GM18502 (cell line): ENCODE data around the gene RINL.
"Not testable (repeated sequence)": the region's sequence is repeated elsewhere in the genome, so short reads cannot be mapped to it uniquely, and the experiment has no call there.

ENCODE experiments used
- ATAC-seq: cut with Tn5 transposase; IDR thresholded peaks from one replicate; pipeline ENCODE4 v1.9.1; 2021; ENCODE audit warnings: mild to moderate bottlenecking; ENCODE audit not compliant: unreplicated experiment, poor library complexity

RINL gene

DNA sequence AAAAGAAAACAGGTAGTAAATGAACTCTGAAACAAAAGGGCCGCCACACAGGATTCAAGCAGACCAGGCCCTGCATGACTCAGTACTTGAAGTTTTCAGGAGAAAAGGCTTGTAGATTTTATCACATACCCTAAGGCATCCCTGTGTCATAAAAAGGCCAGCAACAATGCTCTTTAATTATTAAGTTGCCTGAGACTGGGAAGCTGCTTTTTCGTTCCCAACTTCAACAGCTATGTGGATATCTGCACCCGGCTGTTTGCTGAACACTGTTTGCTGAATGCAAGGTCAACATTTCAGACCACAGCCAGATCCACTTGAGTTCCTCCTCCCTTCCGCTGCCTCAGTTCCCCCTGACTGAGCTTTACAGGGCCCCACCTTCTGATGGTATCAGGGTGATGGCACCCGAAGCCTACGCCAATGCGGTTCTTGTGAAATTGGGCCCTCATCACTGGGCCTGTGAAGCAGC lies 40.4 kb downstream of the RINL start:
- ATAC-seq: no peak

DNA sequence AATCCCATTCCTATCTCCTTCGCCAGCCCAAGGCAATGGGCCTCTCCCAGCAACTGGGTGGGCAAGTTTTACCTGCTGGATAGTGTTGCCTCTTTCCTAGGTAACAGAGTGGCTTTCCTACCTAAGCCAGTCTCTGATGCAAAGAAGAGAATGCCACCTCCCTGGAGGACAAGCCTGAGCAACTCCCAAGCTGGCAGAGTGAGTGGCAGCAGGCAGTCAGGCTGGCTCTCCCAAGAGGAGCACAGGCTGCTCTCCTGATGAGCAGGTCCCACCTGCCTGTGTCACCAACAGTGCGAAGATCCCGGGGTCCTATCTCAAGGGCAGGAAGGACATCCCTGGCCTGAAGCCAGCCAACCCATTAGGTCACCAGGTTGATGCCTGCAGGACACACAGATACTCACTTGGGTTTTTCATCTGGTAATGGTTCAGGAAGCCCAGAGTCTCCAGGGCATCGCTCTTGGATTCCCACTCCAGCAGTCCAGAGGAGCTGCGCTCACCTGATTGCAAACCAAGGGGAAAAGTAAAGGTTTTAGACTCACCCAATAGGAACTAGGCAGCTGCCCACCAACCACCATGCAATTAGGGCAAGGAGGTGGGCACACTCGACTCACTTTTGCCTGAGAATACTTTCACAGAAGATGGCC lies 41.0 kb downstream of the RINL start:
- no peak for ATAC-seq

GRCh38 chr19:38836159-38836982 lies 41.7 kb downstream of the RINL start:
- no peak for ATAC-seq

DNA sequence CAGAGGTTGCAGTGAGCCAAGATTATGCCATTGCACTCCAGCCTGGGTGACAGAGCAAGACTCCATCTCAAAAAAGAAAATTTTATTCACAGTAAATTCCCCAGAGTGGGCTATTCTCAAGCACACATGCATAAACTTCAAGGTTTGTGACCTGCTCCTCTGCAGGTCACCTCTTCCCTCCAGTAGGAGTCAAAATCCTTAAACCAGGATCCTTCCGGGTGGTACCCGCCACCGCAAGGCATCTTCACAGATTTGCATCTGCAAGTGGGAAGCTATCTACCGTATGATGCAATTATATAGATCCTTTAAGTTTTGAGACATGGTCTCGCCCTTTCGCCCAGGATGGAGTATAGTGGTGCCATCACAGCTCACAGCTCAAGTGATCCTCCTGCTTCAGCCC lies 43.5 kb downstream of the RINL start:
- no peak for ATAC-seq

DNA sequence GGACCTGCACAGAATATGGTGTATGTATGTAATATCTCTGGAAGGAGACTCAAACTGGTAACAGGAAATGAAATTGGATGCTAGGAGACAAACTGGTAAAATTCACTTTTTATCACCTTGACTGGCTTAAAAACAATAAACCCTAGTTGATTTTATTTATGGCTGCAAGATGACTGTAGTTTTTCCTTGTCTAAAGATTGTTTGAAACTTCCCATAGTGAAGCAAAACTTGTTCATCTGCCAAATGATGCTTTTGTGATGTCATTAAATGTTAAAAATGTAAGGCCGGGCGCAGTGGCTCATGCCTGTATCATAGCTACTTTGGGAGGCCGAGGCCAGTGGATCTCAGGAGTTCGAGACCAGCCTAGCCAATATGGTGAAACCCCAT lies 44.0 kb downstream of the RINL start:
- no peak for ATAC-seq

DNA sequence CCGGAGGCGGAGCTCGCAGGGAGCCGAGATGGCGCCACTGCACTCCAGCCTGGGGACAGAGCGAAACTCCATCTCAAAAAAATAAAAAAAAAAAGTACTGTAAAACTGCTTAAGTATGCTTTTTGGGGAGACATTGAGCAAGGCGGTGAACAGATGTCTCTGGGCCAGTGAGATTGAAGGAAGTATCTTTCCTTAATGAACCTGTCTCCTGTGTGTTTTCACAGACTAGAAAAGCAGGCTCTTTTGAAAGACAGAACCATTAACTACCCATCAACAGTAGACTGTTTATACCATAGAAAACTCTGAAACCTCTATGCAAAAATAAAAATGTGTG lies 45.0 kb downstream of the RINL start:
- ATAC-seq: no peak

DNA sequence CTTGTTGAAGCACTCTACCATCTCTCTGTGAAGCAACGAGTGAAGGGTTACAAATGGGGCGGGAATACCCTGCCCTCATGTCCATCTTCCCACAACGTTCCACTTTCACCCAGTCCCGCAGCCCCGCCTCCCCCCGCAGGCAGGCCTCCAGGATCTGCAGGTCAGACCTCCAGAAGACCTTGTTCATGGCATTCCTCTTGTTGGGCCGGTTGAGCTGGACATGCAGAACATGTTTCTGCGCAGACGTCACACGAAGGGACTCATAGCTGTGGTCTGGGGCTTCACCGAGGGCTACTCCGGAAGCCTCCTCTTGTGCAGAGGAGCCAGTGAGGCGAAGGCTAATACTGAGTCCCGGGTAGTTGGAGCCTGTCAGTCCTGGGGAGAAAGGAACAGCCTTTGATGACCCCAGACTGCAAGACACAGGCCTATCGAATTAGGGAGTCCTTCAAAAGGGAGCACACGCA lies 46.9 kb downstream of the RINL start:
- ATAC-seq: peak; percentile 45

DNA sequence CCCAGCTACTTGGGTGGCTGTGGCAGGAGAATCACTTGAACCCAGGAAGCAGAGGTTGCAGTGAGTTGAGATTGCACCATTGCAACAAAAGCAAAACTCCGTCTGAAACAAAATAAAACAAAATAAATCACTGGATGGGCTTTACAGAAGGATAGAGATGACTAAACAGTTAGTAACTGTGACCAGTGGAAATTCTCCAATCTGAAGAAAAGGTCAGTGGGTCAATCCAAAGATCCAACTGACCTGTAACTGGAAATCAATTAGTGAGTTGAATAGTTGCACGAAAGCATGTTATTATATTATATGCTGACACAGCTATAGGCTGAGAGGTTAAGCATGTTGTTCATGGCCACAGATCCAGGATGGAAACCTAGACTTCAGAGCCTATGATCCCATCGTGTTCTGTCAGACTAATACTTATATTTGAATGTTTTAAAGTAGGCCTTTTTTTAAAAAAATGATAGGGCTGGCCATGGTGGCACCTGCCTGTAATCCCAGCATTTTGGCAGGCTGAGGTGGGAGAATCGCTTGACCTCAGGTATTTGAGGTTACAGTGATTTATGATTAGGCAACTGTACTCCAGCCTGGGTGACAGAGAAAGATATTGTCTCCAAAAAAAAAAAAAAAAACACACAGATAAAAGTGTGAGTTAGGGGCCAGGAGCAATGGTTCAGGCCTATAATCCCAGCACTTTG lies 47.9 kb downstream of the RINL start:
- no peak for ATAC-seq

GRCh38 chr19:38829203-38829602 lies 48.9 kb downstream of the RINL start:
- ATAC-seq: not testable (repeated sequence)

GRCh38 chr19:38826856-38827551 lies 51.1 kb downstream of the RINL start:
- no peak for ATAC-seq

- not testable (repeated sequence) for ATAC-seq
Measured at GRCh38 chr19:38825936-38826335, 52.1 kb downstream of the RINL start.

DNA sequence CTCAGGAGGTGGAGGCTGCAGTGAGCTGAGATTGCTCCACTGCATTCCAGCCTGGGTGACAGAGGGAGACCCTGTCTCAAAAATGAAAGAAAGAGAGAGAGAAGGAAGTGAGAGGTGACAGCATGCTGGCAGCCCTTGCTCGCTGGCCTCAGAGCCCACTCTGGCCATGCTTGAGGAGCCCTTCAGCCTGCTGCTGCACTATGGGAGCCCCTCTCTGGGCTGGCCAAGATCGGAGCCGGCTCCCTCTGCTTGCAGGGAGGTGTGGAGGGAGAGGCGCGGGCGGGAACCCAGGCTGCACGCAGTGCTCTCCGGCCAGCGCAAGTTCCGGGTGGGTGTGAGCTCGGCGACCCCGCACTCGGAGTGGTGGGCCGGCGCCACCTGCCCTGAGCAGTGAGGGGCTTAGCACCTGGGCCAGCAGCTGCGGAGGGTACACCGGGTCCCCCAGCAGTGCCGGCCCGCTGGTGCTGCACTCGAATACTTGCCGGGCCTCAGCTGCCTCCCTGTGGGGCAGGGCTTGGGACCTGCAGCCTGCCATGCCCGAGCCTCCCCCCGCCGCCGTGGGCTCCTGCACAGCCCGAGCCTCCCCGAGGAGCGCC lies 56.7 kb downstream of the RINL start:
- ATAC-seq: not testable (repeated sequence)

GRCh38 chr19:38819231-38819920 lies 58.7 kb downstream of the RINL start:
- ATAC-seq: no peak
